Measurements from ENCODE around the gene MYDGF. TPM values are rescaled to one million over a fixed set of nuclear protein-coding genes. Genes with fewer than 3 reads are reported as not detected.
A peak's percentile ranks its signal among the peaks of the same experiment; 100 is the strongest.

Gene MYDGF
- total and polyA plus RNA-seq, 2 of the 13 experiments (the other 11 are each of a cell fraction or from before 2014, with no cell fraction given), result 116 to 198 TPM

DNA sequence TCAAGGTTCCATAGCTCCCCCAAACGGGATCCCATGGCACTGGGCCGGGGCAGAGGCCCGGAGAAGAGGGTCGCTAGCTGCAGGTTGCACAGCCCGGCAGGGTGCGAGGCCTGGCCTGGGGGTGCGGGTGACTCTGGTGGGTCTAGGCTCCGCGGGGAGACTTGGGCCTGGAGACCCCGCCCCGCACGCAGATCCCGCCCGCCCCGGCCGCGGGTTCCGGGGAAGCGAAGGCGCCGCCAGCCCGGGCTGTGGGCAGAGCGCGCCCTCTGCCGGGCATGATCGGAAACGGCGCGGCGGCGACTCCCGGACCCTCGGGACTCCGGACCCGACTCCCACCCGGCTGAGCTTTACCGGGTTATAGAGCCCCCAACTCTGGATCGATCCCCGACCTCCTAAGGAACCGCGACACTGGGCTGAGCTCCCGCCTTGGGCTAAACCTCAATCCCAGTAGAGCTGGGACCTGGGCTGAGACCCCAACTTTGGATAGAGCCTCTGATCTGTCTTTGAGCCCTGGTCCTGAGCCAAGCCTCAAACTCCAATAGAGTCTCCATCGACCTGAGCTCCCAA is 33.9 kb downstream of the MYDGF start (continued):
- TF ChIP-seq ZNF672 (CRISPR knock-in tag; IDR thresholded peaks at IDR 0.05) (no peak), ZC3H4 (CRISPR knock-in tag; IDR thresholded peaks at IDR 0.05; ENCODE audit: borderline replicate concordance) (no peak), NFYB (CRISPR knock-in tag; IDR thresholded peaks at IDR 0.05) (no peak), SRSF4 (IDR thresholded peaks at IDR 0.05; ENCODE audit: low read depth, low read length, poor library complexity, severe bottlenecking) (no peak), SNAI1 (CRISPR knock-in tag; IDR thresholded peaks at IDR 0.05; ENCODE audit: borderline replicate concordance) (0 out of 2 replicates have a peak, but pooled peaks have one; percentile 33), HMGA1 (CRISPR knock-in tag; conservative IDR thresholded peaks at IDR 0.05) (no peak), ZC3H13 (CRISPR knock-in tag; IDR thresholded peaks at IDR 0.05) (no peak), ZSCAN30 (CRISPR knock-in tag; IDR thresholded peaks at IDR 0.05) (no peak), ZNF451 (CRISPR knock-in tag; IDR thresholded peaks at IDR 0.05) (no peak), ZNF224 (CRISPR knock-in tag; IDR thresholded peaks at IDR 0.05) (no peak), GFI1 (CRISPR knock-in tag; IDR thresholded peaks at IDR 0.05; ENCODE audit: borderline replicate concordance) (no peak), KMT2B (CRISPR knock-in tag; IDR thresholded peaks at IDR 0.05) (no peak), NR2F6 (IDR thresholded peaks at IDR 0.05) (no peak), NR2F6 (CRISPR knock-in tag; IDR thresholded peaks at IDR 0.05) (no peak), PAF1 (CRISPR knock-in tag; IDR thresholded peaks at IDR 0.05) (no peak), SAP130 (CRISPR knock-in tag; IDR thresholded peaks at IDR 0.05; ENCODE audit: low read depth) (0 out of 2 replicates have a peak, but pooled peaks have one; percentile 14), U2AF2 (IDR thresholded peaks at IDR 0.05; ENCODE audit: low read depth, low read length) (no peak)
- TF ChIP-seq, protein P1, sequence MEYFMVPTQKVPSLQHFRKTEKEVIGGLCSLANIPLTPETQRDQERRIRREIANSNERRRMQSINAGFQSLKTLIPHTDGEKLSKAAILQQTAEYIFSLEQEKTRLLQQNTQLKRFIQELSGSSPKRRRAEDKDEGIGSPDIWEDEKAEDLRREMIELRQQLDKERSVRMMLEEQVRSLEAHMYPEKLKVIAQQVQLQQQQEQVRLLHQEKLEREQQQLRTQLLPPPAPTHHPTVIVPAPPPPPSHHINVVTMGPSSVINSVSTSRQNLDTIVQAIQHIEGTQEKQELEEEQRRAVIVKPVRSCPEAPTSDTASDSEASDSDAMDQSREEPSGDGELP (IDR thresholded peaks at IDR 0.05; ENCODE audit: borderline replicate concordance, low read depth), result no peak
- TF ChIP-seq, protein P2, sequence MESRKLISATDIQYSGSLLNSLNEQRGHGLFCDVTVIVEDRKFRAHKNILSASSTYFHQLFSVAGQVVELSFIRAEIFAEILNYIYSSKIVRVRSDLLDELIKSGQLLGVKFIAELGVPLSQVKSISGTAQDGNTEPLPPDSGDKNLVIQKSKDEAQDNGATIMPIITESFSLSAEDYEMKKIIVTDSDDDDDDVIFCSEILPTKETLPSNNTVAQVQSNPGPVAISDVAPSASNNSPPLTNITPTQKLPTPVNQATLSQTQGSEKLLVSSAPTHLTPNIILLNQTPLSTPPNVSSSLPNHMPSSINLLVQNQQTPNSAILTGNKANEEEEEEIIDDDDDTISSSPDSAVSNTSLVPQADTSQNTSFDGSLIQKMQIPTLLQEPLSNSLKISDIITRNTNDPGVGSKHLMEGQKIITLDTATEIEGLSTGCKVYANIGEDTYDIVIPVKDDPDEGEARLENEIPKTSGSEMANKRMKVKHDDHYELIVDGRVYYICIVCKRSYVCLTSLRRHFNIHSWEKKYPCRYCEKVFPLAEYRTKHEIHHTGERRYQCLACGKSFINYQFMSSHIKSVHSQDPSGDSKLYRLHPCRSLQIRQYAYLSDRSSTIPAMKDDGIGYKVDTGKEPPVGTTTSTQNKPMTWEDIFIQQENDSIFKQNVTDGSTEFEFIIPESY (CRISPR knock-in tag; IDR thresholded peaks at IDR 0.05), result no peak
- TF ChIP-seq, protein P3, sequence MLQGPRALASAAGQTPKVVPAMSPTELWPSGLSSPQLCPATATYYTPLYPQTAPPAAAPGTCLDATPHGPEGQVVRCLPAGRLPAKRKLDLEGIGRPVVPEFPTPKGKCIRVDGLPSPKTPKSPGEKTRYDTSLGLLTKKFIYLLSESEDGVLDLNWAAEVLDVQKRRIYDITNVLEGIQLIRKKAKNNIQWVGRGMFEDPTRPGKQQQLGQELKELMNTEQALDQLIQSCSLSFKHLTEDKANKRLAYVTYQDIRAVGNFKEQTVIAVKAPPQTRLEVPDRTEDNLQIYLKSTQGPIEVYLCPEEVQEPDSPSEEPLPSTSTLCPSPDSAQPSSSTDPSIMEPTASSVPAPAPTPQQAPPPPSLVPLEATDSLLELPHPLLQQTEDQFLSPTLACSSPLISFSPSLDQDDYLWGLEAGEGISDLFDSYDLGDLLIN (CRISPR knock-in tag; IDR thresholded peaks at IDR 0.05; ENCODE audit: borderline replicate concordance), result peak; percentile 71; the same call in 1 of the 2 replicates
- TF ChIP-seq, protein P4, sequence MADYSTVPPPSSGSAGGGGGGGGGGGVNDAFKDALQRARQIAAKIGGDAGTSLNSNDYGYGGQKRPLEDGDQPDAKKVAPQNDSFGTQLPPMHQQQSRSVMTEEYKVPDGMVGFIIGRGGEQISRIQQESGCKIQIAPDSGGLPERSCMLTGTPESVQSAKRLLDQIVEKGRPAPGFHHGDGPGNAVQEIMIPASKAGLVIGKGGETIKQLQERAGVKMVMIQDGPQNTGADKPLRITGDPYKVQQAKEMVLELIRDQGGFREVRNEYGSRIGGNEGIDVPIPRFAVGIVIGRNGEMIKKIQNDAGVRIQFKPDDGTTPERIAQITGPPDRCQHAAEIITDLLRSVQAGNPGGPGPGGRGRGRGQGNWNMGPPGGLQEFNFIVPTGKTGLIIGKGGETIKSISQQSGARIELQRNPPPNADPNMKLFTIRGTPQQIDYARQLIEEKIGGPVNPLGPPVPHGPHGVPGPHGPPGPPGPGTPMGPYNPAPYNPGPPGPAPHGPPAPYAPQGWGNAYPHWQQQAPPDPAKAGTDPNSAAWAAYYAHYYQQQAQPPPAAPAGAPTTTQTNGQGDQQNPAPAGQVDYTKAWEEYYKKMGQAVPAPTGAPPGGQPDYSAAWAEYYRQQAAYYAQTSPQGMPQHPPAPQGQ (CRISPR knock-in tag; IDR thresholded peaks at IDR 0.05; ENCODE audit: borderline replicate concordance), result no peak
- TF ChIP-seq, protein P5, sequence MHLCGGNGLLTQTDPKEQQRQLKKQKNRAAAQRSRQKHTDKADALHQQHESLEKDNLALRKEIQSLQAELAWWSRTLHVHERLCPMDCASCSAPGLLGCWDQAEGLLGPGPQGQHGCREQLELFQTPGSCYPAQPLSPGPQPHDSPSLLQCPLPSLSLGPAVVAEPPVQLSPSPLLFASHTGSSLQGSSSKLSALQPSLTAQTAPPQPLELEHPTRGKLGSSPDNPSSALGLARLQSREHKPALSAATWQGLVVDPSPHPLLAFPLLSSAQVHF (CRISPR knock-in tag; IDR thresholded peaks at IDR 0.05), result no peak

All from HepG2 (cell line).